Eye (tissue), 1 donor: ENCODE measurements around the gene TTC7B.

ENCODE experiments used
- DNase-seq: peaks from one replicate; pipeline ENCODE4 v3.0.0-alpha.2; 2015

Gene TTC7B

DNA sequence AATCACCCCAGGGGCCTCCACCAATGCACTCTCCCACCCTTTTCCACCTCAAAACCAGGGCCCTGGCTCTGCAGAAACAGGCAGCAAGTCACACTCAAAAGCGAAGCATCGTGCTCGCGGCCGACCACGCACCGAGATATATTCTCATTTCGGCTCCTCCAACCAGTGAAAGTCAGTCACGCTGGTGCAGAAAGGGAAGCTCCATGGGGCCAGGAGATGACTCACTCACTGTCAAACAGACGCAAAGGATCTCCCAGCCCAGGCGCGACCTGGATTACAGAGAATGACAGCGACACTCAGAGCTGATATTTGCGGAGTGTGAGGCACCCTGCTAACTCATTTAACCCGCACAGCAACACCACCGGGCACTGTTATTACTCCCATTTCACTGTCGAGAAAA is 245.8 kb downstream of the TTC7B start:
- DNase-seq: no peak

DNA sequence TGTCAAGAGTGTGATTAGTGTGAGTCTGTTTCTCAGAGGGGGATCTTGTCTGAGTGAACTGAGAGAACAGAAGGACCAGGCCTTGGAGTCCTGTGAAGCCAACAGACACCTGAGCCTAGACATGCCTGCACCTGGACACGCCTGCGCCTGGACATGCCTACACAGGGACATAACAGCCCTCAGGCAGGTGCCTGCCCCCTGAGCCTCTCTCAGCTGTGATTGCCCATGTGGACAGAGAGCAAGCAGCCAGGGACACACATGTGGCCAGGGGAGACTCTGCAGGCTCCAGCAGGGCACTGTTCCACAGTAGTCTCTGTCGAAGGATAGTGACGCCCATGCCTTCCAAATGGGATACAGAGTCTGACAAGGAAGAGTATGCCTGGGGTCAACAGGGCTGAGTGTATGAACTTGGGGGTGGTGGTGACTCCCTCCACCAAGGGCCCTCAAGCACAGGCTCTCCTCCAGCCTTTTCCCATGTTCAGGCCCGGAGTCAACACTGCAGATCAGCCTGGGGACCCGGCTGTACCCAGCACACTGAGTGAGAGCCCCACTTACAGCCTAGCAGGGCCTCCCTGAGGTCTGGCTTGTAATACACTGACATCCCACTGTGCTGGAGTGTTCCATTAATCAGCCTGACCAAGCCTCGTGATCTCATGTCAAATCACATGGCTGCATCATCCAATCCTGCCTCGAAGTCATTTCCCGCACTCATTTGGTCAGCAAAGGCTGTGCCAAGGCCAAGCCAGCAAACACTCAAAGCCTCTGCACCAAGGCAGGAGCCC is 246.4 kb downstream of the TTC7B start:
- no peak for DNase-seq

DNA sequence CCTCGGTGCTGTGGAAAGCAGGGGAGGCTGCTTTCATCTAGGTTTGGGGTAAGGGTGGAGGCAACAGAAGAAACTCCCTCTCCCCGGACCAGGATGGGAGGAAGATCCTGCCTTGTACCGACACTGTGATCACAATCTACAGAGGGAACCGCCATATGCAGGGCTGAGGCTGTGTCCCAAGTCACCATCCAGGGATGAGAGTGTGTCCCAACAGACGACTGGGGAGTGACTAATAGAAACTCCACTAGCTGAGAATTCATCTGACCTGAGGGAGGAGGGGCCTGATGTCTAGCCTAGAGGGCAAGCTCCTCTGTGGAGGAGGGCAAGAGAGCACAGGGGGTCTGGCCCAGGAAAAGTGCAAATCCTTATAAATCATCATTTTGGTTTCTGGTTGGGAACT is 247.0 kb downstream of the TTC7B start:
- DNase-seq: no peak

DNA sequence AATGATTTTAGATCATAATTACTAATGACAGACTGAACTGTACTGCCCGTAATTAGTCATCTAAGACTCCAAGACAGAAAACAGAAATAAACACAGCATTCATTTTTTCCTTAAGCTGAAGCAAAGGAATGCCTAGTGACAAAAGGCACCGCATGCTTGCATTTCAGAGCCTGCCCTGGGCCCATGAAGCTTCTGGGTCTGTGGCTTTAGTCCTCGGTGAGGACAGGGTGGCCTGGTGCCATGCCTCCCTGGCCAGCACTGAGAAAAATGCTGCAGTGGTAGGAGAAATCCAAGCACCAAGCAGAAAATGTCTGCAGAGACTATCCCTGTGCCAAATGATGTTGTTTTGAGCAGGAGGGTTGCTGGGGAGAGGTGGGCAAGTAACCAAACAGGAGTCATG is 247.8 kb downstream of the TTC7B start:
- DNase-seq: no peak

DNA sequence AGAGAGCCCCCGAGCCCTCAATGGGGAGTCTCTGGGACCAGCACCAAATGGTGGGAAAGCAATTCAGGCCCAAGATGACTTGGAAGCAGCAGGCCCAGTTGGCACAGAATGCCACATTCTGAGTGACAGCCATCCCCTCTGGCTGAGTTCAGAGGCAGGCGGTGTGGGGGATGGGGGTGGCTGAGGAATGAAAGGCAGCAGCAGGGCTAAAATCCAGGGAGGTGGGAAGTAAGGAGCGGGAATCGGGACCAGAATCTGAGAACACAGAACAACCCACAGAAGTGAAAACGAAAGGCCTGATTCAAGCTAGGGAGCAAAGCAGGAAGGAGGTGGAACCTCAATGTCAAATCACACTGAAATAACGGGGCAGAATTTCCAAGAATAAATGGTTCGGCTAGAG is 248.2 kb downstream of the TTC7B start:
- no peak for DNase-seq

DNA sequence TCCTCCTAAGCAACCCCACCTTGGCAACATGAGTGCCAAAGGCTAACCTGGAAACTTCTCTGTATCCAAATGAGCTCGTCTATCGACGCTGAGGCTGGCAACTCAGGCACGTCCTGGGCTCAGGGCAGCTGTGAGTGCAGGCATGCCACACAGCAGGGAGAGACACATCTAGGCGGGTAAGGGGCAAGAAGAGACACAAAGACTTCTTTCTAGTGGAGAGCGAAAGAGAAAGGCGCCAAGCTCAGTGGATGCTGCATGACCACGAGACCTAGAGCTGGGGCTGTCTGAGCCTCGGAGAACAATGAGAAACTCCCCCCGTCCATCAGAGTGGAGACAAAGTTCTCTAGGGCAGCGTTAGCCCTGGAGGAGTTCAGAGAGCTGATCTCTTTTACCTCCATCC is 249.0 kb downstream of the TTC7B start:
- DNase-seq: no peak

DNA sequence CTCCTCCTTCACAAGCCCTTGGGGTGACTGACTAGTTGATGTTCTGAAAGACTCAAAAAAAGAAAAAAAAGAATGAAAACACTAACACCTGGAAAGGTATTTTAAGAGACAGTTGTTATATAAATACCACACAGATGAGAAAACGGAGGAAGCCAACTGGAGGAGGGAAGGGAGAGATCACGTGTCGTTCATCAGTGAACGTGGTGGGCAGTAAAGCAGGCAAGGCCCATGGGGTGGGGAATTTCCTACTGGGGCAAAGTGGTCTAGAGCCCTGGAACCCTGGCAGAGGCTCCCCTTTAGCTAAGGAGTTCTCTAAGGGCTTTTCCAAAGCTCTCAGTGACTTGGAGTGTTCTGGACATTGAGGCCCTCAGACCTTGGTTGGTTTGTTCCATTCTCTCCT is 249.7 kb downstream of the TTC7B start:
- no peak for DNase-seq

DNA sequence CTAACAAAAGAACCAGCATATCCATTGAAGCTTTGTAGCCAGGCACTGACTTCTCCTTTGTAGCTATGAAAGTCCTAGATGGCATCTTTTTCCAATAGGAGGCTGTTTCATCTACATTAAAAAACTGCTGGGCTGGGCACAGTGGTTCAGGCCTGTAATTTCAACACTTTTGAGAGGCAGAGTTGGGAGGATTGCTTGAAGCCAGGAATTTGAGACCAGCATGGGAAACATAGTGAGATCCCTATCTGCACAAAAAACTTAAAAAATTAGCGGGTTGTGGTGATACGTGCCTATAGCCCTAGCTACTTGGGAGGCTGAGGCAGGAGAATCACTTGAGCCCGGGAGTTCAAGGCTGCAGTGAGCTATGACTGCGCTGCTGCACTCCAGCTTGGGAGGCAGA is 251.7 kb downstream of the TTC7B start:
- DNase-seq: no peak

DNA sequence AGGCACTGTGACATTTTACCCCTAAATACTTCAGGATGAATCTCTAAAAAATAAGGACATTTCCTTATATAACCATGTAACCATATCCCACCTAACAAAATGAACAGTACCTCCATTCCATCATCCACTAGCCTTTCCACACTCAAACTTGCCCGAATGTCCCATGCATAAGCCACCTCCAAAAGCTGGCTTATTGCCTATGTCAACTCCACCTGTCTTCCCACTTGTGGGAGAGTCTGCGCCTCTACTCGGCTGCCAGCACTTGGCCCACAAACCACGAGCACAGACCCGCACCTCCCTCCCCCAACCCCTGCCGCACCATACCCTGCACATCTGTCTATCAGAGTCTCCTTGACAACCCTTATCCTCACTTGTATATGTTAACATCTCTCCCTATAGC is 253.6 kb downstream of the TTC7B start:
- DNase-seq: no peak

DNA sequence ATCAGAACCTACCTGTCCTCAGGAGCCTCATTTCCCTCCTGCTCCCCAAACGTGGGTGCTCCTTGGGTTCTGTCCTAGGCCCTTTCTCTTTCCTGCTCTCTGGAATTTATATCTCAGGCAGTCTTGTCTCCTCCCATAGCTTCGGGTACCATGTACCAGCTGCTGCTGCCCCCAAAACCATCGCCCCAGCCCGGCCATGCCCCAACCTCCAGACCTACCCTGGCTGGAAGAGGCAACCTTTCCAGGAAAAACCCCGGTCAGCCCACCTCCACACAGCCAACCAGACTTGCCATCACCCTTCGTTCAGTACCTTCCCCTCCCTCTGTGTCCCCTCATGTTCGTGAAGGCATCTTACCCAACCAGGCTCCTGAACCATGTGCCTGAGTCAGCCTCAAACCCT is 254.3 kb downstream of the TTC7B start:
- DNase-seq: no peak

DNA sequence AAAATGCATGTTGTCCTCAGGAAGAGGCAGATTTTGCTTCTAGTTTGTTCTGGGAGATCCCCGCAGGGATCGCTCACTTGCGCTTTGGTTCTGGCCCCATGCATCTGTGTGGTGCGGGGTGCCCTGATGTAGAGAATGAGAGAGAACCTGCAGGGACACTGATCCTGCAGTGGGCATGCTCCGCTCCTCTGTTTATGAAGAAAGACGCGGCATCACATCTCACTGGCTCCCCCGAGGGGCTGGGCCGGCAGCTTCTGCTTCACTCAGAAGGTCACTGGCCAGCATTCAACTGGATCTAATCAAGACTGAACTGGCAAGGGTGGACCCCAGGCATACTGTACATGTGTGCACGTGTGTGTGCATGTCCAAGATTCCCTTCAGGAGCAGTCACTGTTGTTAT is 255.2 kb downstream of the TTC7B start:
- DNase-seq: peak; percentile 49

DNA sequence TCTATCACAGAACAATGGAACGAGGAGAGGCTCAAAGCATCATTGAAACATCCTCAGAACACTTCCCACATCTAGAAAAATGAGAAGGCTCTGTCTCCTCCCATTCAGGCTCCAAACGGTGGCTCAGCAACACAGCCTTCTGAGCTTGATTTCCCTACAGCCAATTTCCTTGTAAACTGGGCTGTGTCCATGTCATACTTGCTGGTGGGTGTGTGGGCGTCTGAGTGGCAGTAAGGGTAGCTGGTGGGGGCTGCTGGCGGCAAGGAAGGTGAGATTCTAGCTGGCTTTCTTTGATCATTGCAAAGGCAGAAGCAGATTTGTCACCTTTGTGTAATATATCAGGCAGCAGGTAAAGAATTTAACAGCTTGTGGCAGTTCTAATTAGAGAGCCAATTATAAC is 255.7 kb downstream of the TTC7B start:
- DNase-seq: no peak

DNA sequence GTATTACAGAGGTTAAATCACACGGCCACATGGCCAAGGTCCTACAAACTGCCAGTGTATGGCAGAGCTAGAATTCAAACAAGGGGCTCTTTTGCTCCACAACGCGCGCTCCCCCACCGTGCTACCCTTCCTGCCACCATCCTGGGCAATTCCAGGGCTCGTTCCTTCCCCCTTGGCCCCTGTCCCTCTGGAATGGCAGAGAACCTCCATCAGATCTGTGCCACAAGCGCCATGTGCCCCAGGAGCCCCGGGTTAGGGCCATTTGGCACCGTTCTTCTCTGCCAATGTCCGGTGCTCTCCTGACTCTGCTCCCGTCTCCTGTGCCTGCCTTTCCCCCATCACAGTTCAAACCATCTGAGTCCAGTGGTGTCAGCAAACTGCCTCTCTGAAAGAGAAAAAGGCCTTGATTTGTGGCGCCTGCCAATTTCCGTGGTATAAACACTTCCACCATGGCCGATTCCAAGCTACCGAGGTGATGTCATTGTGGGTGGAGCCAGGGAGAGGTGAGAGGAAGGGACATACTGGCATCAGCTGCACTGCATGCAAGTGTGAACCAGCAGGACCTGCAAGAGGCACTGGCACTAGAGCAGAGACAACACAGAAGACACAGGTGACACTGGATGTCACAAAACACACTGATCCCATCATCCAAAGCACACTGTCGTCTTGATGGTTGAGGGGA is 256.3 kb downstream of the TTC7B start:
- DNase-seq: no peak

DNA sequence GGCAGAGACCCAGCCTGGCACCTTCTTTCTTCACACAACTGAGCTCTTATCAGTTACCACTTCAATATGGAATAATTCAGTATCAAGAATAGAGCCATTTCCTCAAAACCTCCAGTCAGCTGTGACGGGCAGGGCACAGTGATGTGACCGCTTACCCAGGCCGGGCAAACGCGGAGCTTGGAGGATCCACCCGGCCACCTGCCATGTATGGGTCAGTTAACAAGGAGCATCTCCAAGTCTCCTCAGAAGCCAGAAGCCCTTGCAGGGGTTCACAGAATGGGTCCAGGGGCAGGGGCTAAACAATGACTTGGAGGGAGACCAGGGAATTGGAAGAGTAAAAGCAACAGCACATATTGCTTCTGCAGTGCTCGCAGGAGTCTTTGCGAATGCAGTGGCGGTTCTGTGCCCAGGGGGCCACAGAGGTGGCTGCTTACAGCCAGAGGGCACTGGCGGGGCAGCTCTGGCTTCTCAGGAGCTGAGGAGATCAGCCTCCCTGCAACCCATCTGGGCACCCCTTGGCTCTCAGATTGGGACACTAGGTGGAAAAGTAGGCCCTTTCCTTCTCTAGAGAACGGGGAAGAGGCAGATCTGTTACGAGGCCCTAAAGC is 257.1 kb downstream of the TTC7B start:
- no peak for DNase-seq

DNA sequence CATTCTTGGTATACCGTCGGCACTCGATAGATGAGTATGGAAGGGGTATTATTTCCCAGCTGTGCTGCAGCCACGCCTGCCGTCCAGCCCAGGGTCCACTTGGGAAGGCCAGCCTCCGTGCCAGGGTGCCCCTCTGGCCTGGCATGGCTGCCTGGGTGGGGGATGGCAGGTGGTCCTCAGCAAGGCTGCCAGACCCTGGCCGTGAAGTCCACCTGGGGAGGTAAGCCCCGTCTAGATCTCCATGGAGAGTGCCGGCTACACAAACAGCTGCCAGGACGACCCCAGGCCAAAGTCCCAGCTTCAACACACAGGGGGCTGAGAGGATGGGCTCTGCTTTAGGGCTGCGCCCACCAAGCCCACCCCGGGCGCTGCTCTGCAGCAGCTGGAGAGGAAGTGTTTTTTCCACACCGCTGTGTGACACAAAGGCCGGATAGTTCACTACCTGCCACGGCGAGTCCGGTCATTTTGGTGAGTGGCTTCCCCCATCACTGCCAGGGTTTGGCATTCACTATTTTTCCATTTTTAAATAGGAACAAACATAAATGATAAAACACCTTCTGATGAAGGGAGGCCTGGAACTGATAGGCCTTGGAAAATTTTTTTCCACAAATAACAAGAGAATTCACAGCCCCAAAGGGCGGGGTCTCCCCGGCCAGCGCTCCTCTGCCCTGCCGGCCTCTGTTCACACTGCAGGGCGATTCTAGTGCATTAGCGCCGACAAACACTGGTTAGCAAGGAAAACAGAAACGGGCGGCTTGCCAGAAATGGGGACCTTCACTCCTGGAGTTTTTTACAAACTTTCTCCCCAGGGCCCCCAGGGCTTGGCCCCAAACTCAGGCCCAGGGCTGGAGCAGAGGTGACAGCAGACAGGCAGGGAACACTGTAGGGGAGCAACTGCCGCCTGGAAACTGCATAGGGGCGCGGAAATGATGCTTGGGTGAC is 257.9 kb downstream of the TTC7B start:
- DNase-seq: no peak

DNA sequence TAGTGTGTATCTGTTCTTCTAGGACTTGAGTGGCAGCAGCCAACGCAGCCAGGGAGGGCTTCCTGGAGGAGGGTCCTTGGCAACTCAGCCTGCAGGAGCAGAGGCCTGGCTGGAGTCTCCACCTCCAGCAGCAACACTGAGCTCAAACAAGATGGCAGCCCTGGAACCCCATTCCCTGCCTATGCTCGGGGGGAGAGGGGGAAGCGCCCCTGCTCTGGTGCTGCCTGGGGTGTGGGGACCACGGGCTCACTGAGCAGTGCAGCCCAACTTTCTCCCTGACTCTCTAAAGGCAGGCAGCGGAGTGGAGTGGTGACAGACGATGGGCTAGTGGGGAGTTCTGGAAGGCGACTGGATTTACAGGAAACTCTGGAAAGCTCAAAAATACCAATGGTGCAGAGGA is 258.7 kb downstream of the TTC7B start:
- DNase-seq: no peak

DNA sequence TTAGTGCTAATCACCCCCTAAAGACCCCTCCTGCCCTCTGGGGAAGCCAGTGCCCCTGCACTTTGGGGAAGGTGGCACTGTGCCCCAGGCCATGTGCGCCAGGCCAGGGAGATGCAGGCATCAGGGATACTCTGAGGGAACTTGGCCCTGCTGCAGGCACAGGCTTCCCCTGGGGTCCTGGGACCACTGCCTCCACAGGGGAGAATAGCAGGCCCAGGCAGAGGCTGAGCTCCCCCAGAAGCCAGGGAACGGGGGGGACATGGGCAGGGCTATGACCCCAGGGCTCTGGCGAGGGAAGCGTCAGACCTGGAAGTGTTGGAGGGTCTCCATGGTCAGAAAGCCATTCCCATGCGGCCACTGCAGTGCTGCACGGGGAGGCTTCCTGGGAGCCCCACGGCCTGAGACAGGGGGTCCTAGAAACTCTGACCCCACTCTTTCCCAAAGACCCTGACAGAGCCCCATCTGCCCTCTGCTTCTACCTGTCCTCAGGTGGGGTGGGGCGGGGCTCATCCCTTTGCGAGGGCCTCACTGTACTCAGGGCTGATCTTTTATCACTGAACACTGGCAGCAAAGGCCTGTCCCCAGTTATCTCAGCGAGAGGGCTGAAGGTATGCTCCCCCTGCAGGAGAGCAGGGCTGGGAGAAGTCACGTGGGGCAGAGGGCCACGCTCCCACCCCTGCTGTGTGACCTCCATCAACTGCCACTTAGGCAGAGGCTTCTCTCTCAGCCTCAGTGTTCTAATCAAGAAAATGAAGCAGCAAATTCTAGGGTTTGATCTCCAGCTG is 259.4 kb downstream of the TTC7B start:
- DNase-seq: no peak

DNA sequence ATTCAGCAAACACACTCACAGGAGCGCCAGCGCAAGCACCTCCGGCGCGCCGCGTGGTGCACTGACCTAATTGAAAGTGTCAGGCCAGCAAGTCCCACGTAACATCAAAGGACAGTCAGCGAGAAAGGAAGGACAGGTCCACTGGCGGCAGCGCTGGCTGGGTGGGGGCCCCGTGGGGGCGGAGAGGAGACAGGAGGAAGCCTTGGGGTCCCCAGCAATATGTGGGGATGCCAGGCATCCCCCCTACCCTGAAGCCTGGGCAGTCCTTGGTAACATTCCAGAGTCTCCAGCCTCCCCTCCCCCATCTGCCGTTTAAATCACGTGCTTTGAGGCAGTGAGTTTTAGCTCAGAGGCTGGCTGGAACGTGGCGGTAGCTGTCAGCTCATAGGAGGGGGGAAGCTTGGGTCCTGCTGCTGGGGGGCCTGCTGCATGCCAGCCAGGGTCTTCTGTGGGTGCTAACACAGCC is 260.2 kb downstream of the TTC7B start:
- DNase-seq: peak; percentile 95

DNA sequence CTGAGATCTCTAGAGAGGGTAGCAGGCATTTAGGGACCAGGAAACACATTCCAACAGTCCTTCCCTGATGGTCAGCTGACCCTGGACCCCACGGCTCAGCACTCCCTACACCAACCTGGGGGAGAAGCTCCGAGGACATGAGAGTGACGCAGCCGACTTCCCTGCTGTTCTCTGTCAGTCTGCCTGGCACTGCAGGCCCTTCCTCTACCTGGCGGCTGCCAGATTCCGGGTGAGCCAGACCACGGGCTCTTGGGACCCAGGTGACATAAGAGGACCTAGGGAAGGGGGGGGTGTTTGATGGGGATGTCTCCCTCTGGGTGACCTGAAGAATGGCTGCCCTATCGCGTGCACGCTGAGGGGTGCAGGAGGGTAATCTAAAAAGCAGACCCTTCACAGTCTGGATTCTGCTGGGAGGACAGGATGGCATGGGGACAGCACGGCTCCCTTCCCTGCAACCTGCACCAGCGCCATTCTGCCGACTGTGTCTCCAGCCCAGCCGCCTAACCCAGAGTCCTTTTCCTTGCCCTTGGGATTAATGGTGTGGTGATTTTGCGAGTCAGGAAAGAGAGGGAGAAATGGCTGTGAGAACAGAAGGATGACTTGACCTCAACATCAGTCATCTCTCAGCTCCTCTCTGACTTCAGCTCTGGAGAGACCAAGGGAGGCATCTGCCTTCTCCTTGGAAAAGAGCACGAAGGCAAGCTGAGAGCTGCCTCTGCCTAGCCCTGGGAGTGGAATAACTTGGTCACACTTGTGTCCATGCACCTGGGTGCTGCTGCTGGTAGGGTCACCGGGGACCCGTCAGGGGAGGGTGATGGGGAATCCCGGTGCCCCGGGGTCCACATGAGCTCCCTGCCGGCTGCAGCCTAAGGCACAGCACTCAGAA is 260.9 kb downstream of the TTC7B start:
- no peak for DNase-seq

DNA sequence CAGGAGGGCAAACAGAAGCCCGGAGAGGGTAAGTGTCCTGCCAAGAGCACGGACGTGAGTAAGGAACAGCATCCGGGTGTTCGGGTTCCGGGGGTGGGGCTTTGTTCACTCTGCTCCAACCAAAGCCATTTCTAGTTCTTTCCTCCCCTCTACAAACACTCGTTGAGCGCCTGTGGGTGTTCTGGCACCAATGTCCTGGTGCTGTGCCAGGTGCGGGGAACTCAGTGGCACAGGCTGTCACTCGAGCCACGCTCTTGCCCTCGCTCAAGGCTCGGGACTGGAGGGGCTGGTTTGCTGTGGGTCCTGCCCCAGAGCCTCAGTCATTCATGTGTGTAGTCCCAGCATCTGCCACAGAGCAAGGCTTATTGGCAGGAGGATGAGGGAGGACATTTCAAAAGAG is 261.9 kb downstream of the TTC7B start:
- no peak for DNase-seq

DNA sequence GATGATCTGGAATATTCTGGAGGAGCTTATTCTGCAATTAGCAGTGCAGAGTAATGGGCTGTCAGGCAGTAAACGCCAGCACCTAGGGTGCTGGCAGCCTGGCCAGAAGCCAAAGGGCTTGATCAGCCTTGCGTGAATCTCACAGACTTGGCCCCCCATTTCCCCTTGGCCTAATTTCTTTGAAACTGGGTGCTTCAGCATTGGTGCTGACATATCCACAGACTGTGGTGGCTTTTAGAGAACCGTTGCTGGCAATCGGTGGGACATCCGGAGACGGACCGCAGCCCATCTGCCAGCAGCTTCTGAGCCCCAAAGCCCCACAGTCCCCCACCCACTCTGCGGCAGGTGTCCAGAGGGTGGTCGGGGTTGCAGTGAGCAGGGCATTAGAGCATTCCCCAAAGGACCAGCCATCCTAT is 262.3 kb downstream of the TTC7B start:
- DNase-seq: no peak
